PC-9 (cell line): Measurements from ENCODE around the gene TSHZ2.
"Not testable (repeated sequence)": the region's sequence is repeated elsewhere in the genome, so short reads cannot be mapped to it uniquely, and the experiment has no call there.

ENCODE experiments used
- EZH2 ChIP-seq: fragments of 200-600 bp; sonication (generic); IDR thresholded peaks from 2 replicates; pipeline ENCODE4 v1.8.0; 2017; ENCODE audit warnings: antibody characterized with exemption, low read depth
- TF ChIP-seq, protein P1 (sequence below): fragments of 200-600 bp; sonication (generic); conservative IDR thresholded peaks from 2 replicates; pipeline ENCODE4 v1.6.1; 2017; ENCODE audit warnings: mixed run types, antibody characterized with exemption, mild to moderate bottlenecking, moderate library complexity

DNA sequence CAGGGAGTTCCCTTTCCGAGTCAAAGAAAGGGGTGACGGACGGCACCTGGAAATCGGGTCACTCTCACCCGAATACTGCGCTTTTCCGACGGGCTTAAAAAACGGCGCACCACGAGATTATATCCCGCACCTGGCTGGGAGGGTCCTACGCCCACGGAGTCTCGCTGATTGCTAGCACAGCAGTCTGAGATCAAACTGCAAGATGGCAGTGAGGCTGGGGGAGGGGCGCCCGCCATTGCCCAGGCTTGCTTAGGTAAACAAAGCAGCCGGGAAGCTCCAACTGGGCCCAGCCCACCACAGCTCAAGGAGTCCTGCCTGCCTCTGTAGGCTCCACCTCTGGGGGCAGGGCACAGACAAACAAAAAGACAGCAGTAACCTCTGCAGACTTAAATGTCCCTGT, 500.7 kb downstream of the TSHZ2 start:
- TF ChIP-seq, protein P1, sequence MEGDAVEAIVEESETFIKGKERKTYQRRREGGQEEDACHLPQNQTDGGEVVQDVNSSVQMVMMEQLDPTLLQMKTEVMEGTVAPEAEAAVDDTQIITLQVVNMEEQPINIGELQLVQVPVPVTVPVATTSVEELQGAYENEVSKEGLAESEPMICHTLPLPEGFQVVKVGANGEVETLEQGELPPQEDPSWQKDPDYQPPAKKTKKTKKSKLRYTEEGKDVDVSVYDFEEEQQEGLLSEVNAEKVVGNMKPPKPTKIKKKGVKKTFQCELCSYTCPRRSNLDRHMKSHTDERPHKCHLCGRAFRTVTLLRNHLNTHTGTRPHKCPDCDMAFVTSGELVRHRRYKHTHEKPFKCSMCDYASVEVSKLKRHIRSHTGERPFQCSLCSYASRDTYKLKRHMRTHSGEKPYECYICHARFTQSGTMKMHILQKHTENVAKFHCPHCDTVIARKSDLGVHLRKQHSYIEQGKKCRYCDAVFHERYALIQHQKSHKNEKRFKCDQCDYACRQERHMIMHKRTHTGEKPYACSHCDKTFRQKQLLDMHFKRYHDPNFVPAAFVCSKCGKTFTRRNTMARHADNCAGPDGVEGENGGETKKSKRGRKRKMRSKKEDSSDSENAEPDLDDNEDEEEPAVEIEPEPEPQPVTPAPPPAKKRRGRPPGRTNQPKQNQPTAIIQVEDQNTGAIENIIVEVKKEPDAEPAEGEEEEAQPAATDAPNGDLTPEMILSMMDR, result not testable (repeated sequence)
- TF ChIP-seq EZH2, result not testable (repeated sequence)
